ENCODE data around the gene DNAJB12.
"Not testable (repeated sequence)": the region's sequence is repeated elsewhere in the genome, so short reads cannot be mapped to it uniquely, and the experiment has no call there.

DNAJB12 gene

GRCh38 chr10:72330069-72330426 lies 24.7 kb downstream of the DNAJB12 start:
- no peak for DNase-seq

GRCh38 chr10:72329290-72330068 lies 25.2 kb downstream of the DNAJB12 start:
- DNase-seq, result no peak

GRCh38 chr10:72328829-72329204 lies 25.9 kb downstream of the DNAJB12 start:
- no peak for DNase-seq

GRCh38 chr10:72328045-72328828 lies 26.5 kb downstream of the DNAJB12 start:
- DNase-seq, result peak; percentile 2

- DNase-seq, result not testable (repeated sequence)
Measured at GRCh38 chr10:72326665-72327603, 27.8 kb downstream of the DNAJB12 start.

GRCh38 chr10:72325243-72326175 lies 29.2 kb downstream of the DNAJB12 start:
- DNase-seq, result peak; percentile 52

GRCh38 chr10:72323771-72324191 lies 30.9 kb downstream of the DNAJB12 start:
- DNase-seq, result no peak

- DNase-seq, result no peak
Measured at GRCh38 chr10:72323108-72323749, 31.5 kb downstream of the DNAJB12 start.

GRCh38 chr10:72322280-72323058 lies 32.2 kb downstream of the DNAJB12 start:
- DNase-seq, result no peak

GRCh38 chr10:72322030-72322279 lies 32.8 kb downstream of the DNAJB12 start:
- no peak for DNase-seq

GRCh38 chr10:72321248-72322029 lies 33.3 kb downstream of the DNAJB12 start:
- no peak for DNase-seq

- peak; percentile 14 for DNase-seq
Measured at GRCh38 chr10:72320676-72321247, 34.0 kb downstream of the DNAJB12 start.

GRCh38 chr10:72319416-72320254 lies 35.1 kb downstream of the DNAJB12 start:
- DNase-seq, result no peak

- no peak for DNase-seq
Measured at GRCh38 chr10:72318418-72319262, 36.1 kb downstream of the DNAJB12 start.

GRCh38 chr10:72316748-72317435 lies 37.8 kb downstream of the DNAJB12 start:
- DNase-seq, result no peak

- no peak for DNase-seq
Measured at GRCh38 chr10:72316386-72316700, 38.4 kb downstream of the DNAJB12 start.

Measured in NCI-H187 treated with DMSO at 0.1 percent for 48 hours (cell line).